GM10847 (cell line): ENCODE results near the gene CBLC.

Experiments used
- POLR2A ChIP-seq: IDR thresholded peaks from 2 replicates; pipeline ENCODE4 v1.6.1; 2011; ENCODE audit not compliant: insufficient read length; ENCODE audit errors: extremely low read depth

CBLC gene

DNA sequence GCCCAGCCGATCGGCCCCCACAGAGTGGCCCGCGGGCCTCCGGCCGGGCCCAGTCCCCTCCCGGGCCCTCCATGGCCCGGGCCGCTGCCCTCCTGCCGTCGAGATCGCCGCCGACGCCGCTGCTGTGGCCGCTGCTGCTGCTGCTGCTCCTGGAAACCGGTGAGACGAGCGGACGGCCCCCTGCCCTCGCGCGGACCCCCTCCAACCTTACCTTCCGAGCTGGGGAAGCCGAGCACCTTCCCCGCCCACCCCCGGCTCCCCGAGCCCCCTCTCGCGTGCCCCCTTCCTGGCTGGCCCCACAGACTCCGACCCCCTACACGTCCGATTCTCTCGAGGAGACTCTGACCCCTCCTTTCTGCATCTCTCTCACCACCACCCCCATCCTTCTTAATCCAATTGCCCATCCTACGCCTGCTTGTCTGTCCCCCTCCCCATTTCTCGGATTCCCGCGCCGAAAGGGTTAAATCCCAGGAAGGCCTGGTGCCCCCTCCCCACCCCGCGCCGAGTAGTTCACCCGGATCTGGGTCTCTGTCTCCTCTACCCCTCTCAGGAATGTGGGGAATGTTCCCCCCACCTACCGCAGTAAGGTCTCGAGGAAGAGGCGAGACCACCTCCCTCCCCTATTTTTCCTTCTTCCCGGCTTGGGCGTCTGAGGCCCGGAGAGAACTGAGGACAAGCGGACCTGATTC, 68.9 kb downstream of the CBLC start:
- no peak for TF ChIP-seq POLR2A

DNA sequence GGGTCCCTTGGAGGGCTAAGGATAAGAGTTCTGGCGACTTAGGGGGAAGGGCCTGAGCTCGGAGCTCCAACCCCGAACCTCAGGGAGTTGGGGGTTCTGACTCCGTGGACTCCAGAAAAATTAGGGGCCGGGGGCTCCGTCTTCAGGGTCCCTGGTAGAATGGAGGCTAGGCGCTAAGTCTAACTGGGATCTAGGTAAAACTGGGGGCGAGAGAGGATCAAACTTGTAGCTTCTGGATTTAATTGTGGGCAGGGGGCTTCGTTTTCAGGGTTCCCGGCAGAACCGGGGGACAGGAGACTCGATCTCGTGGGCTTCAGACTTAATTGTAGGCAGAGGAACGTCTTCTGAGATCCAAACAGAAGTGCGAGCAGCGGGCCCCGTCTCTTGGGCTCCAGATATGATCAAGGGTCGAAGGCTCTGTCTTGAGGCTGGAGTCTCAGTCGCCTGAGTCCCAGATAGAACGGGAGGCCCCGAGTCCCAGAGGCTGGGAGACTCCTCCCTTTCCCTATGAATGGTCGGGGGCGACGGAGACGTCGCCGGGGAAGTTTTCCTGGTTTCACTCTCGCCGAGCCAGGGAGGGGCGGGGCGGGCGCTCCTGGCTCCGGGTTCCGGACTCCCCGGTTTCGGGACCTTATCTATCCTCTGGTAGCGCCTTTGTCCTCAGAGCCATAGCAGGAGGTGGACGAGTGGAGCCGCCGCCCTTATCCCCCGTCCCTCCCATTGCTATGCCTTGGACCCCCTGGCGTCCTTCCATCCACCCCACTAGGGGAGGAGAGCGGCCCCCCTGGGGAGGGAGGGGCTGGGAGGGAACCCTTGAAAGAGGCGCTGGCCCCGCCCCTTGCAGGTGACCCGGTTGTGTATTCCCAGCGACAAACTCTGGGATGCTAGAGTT, 69.7 kb downstream of the CBLC start:
- no peak for TF ChIP-seq POLR2A

GRCh38 chr19:44848036-44848811, 70.5 kb downstream of the CBLC start:
- TF ChIP-seq POLR2A: no peak

DNA sequence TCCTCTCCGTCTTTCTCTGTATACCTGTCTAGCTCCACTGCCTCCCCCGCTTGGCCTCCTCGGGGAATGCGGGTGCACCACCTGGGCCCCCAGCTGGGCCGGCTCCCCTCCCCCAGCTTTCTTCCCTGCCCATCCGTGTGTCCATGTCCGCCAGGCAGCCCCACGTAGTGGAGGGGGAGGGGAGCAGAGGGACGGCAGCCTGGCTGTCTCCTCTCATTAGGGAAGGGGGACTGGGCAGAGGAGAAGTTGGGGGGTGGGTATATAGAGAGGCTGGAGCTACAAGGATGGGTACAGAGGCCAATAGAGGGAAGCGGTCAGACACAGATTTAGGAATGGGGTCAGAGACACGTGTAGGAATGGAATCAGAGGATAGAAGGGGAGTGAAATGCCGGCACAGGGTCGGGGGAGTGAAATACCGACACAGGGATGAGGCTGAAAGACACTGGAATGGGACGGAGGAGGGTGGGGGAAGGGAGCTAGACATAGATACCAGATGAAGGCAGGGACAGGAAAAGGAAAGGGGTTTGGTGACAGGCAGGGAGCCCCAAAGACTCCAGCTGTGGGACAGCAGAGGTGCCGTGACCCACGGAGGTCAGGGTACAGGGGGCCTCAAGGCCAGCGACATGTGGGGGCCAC, 71.2 kb downstream of the CBLC start:
- no peak for TF ChIP-seq POLR2A
